Measurements from ENCODE around the gene GPR45.

The GPR45 gene

DNA sequence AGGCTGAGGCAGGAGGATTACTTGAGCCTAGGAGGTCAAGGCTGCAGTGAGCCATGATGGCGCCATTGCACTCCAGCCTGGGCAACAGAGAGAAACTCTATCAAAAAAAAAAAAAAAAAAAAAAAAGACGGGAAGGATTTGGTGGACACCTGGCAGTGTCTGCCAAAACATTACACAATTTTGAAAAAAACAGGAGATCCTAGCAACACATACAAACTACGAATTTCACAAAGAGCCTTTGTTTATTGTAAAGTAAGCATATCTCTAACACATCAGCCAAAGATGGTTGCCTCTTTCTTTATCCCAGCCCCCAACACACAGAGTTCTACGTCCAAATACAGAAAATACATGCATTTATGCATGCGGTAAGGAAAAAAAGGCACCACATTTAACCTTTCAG lies 7.6 kb downstream of the GPR45 start:
- TF ChIP-seq ZBTB7A (IDR thresholded peaks at IDR 0.05; ENCODE audit: low read depth), result no peak
- TF ChIP-seq TCF12 (IDR thresholded peaks at IDR 0.05; ENCODE audit: low read depth), result no peak
- TF ChIP-seq EGR1 (IDR thresholded peaks at IDR 0.05), result no peak
- TF ChIP-seq, protein P1, sequence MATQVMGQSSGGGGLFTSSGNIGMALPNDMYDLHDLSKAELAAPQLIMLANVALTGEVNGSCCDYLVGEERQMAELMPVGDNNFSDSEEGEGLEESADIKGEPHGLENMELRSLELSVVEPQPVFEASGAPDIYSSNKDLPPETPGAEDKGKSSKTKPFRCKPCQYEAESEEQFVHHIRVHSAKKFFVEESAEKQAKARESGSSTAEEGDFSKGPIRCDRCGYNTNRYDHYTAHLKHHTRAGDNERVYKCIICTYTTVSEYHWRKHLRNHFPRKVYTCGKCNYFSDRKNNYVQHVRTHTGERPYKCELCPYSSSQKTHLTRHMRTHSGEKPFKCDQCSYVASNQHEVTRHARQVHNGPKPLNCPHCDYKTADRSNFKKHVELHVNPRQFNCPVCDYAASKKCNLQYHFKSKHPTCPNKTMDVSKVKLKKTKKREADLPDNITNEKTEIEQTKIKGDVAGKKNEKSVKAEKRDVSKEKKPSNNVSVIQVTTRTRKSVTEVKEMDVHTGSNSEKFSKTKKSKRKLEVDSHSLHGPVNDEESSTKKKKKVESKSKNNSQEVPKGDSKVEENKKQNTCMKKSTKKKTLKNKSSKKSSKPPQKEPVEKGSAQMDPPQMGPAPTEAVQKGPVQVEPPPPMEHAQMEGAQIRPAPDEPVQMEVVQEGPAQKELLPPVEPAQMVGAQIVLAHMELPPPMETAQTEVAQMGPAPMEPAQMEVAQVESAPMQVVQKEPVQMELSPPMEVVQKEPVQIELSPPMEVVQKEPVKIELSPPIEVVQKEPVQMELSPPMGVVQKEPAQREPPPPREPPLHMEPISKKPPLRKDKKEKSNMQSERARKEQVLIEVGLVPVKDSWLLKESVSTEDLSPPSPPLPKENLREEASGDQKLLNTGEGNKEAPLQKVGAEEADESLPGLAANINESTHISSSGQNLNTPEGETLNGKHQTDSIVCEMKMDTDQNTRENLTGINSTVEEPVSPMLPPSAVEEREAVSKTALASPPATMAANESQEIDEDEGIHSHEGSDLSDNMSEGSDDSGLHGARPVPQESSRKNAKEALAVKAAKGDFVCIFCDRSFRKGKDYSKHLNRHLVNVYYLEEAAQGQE (IDR thresholded peaks at IDR 0.05; ENCODE audit: low read depth), result no peak
- no peak for TF ChIP-seq EP300 (IDR thresholded peaks at IDR 0.05; ENCODE audit: borderline replicate concordance)

DNA sequence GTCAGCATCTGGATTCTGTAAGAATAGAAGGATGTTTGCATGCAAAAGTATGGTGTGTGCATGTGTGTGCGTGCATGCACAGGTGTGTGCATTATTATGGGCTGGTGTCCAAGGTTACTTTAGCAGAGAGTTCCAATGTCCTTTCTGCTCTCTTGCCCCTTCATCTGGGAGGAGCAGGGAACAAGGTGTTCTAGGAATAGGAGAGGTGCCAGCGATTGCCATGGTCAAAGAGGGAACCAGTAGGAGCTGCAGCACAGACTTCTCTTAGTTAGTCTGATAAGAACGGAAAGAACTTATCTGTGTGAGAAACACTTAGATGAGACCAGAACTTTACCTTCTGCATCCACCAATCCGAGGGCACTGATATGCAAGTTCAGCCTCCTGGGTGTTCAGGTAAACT lies 8.3 kb downstream of the GPR45 start:
- no peak for TF ChIP-seq CEBPB (IDR thresholded peaks at IDR 0.05)
- TF ChIP-seq TAF1 (IDR thresholded peaks at IDR 0.05; ENCODE audit: low read depth), result no peak
- TF ChIP-seq NFIC (IDR thresholded peaks at IDR 0.05), result no peak
- no peak for TF ChIP-seq RAD21 (IDR thresholded peaks at IDR 0.05; ENCODE audit: low read depth)
- TF ChIP-seq CREB1 (IDR thresholded peaks at IDR 0.05; ENCODE audit: low read depth), result no peak
- TF ChIP-seq, protein P1 (IDR thresholded peaks at IDR 0.05; ENCODE audit: low read depth), result no peak

DNA sequence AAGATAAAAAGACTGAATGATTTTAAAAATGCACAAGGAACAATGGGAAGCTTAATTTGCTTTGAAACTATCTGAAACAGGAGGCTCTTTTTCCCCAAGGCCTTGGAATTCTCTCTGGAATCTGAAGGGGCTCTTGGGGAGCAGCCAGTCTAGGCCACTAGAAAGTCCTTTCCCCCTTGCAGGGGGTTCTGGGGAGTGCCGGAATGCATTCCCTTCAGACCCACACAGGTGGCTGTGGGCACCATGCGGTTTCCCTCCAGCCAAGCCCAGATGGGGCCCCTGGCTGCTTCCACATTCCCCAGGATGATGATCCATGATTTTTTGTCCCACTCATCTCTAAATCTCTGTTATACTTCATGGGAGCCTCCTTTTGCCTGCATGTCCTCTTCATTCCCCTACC lies 10.7 kb downstream of the GPR45 start:
- TF ChIP-seq TEAD4 (IDR thresholded peaks at IDR 0.05), result no peak
- no peak for TF ChIP-seq TAF1 (IDR thresholded peaks at IDR 0.05; ENCODE audit: low read depth)
- TF ChIP-seq ZBTB7A (IDR thresholded peaks at IDR 0.05; ENCODE audit: low read depth), result no peak
- no peak for TF ChIP-seq RAD21 (IDR thresholded peaks at IDR 0.05; ENCODE audit: low read depth)
- TF ChIP-seq CREB1 (IDR thresholded peaks at IDR 0.05; ENCODE audit: low read depth), result no peak
- TF ChIP-seq CEBPB (IDR thresholded peaks at IDR 0.05), result no peak
- no peak for TF ChIP-seq EGR1 (IDR thresholded peaks at IDR 0.05)
- no peak for TF ChIP-seq YY1 (IDR thresholded peaks at IDR 0.05; ENCODE audit: low read depth)
- no peak for TF ChIP-seq FOXM1 (IDR thresholded peaks at IDR 0.05; ENCODE audit: borderline replicate concordance, low read depth)
- TF ChIP-seq EP300 (IDR thresholded peaks at IDR 0.05; ENCODE audit: borderline replicate concordance), result no peak
- no peak for TF ChIP-seq TCF12 (IDR thresholded peaks at IDR 0.05; ENCODE audit: low read depth)
- TF ChIP-seq, protein P1 (IDR thresholded peaks at IDR 0.05; ENCODE audit: low read depth), result no peak
- TF ChIP-seq, protein P2, sequence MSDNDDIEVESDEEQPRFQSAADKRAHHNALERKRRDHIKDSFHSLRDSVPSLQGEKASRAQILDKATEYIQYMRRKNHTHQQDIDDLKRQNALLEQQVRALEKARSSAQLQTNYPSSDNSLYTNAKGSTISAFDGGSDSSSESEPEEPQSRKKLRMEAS (IDR thresholded peaks at IDR 0.05), result no peak
- TF ChIP-seq NFIC (IDR thresholded peaks at IDR 0.05), result no peak
- TF ChIP-seq, protein P3, sequence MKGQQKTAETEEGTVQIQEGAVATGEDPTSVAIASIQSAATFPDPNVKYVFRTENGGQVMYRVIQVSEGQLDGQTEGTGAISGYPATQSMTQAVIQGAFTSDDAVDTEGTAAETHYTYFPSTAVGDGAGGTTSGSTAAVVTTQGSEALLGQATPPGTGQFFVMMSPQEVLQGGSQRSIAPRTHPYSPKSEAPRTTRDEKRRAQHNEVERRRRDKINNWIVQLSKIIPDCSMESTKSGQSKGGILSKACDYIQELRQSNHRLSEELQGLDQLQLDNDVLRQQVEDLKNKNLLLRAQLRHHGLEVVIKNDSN (IDR thresholded peaks at IDR 0.05), result no peak

DNA sequence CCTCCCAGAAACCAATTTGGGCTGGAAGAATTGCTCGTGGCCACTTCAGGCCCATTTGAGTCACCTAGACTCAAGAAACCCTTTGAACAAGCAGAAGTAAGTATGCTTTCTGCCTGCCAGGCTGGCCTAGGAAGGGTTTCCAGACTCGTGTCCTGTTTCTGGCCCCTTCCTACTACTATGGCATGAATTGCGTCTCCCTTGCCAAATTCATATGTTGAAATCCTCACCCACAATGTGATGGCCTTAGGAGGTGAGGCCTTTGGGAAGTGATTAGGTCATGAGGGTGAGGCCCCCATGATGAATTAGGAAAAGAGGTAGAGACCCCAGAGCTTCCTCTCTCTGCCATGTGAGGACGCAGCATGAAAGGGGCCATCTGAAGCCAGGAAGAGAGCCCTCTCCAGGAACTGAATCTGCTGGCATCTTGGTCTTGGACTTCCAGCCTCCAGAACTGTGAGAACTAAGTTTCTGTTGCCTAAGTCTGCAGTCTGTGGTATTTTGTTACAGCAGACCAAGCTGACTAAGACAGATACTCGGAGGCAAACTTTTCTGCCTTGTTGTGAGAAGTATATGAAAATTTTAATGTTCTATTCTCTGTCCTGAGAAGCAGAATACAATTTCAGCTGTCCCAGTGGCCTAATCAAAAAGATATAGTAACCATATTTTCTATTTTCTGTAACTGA lies 13.1 kb downstream of the GPR45 start:
- TF ChIP-seq NFIC (IDR thresholded peaks at IDR 0.05) (no peak), TEAD4 (IDR thresholded peaks at IDR 0.05) (no peak), ZBTB7A (IDR thresholded peaks at IDR 0.05; ENCODE audit: low read depth) (no peak), RAD21 (IDR thresholded peaks at IDR 0.05; ENCODE audit: low read depth) (no peak), CREB1 (IDR thresholded peaks at IDR 0.05; ENCODE audit: low read depth) (no peak), TCF12 (IDR thresholded peaks at IDR 0.05; ENCODE audit: low read depth) (no peak), CEBPB (IDR thresholded peaks at IDR 0.05) (no peak)
- TF ChIP-seq, protein P3 (IDR thresholded peaks at IDR 0.05), result no peak

DNA sequence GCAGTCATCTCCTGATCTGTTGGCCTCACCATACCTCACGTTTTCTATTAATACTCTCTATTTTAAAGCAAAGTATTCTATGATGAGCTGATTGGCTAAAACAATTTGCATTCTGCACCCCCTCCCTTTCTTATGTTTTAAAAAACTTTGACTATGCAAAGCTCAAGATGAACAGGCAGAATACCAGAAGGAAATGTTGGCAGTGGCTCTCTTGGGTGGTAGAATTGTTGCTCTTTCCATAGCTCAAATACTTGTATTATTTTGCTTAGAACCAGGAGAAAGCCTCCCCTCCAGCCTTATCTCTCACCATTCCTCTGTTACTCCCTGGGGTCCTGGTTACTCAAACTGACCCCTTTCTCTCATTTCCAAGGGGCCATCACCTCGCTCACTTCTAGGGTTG lies 14.4 kb downstream of the GPR45 start:
- TF ChIP-seq, protein P2 (IDR thresholded peaks at IDR 0.05), result no peak
- TF ChIP-seq NFIC (IDR thresholded peaks at IDR 0.05), result no peak
- TF ChIP-seq EP300 (IDR thresholded peaks at IDR 0.05; ENCODE audit: borderline replicate concordance), result no peak
- no peak for TF ChIP-seq RAD21 (IDR thresholded peaks at IDR 0.05; ENCODE audit: low read depth)
- no peak for TF ChIP-seq FOXM1 (IDR thresholded peaks at IDR 0.05; ENCODE audit: borderline replicate concordance, low read depth)
- no peak for TF ChIP-seq YY1 (IDR thresholded peaks at IDR 0.05; ENCODE audit: low read depth)
- no peak for TF ChIP-seq TEAD4 (IDR thresholded peaks at IDR 0.05)
- no peak for TF ChIP-seq ZBTB7A (IDR thresholded peaks at IDR 0.05; ENCODE audit: low read depth)
- no peak for TF ChIP-seq CEBPB (IDR thresholded peaks at IDR 0.05)
- TF ChIP-seq CREB1 (IDR thresholded peaks at IDR 0.05; ENCODE audit: low read depth), result no peak
- no peak for TF ChIP-seq TAF1 (IDR thresholded peaks at IDR 0.05; ENCODE audit: low read depth)
- TF ChIP-seq, protein P3 (IDR thresholded peaks at IDR 0.05), result no peak
- no peak for TF ChIP-seq TCF12 (IDR thresholded peaks at IDR 0.05; ENCODE audit: low read depth)
- TF ChIP-seq, protein P1 (IDR thresholded peaks at IDR 0.05; ENCODE audit: low read depth), result no peak
